Mucosa of descending colon (tissue), 3 donors: ENCODE results near the gene MYH14. TPM values are rescaled to one million over a fixed set of nuclear protein-coding genes. Genes with fewer than 3 reads are reported as not detected.
A peak's percentile ranks its signal among the peaks of the same experiment; 100 is the strongest.

ENCODE experiments used
- ATAC-seq: fragments of 200-7000 bp; cut with Tn5 transposase; one replicate; pipeline ENCODE4 v1.9.1; 2020; ENCODE audit warnings: mild to moderate bottlenecking, moderate library complexity
- DNase-seq, 3 donors: peaks; one replicate each; pipeline ENCODE4 v3.0.0-alpha.2; 2020
- H3K36me3 ChIP-seq: fragments of 200-600 bp; one replicate; pipeline ENCODE4 v1.8.0; 2021; ENCODE audit warnings: low read depth, mild to moderate bottlenecking
- H3K4me1 ChIP-seq: fragments of 200-600 bp; one replicate; pipeline ENCODE4 v1.8.0; 2021; ENCODE audit warnings: low read depth, mild to moderate bottlenecking
- H3K4me3 ChIP-seq: fragments of 200-600 bp; one replicate; pipeline ENCODE4 v1.8.0; 2021; ENCODE audit warnings: mild to moderate bottlenecking
- H3K9me3 ChIP-seq: fragments of 200-600 bp; one replicate; pipeline ENCODE4 v1.8.0; 2021; ENCODE audit warnings: mild to moderate bottlenecking
- CTCF ChIP-seq: fragments of 200-600 bp; IDR thresholded peaks from one replicate; pipeline ENCODE4 v1.8.0; 2022; ENCODE audit warnings: antibody characterized with exemption, mild to moderate bottlenecking
- intact Hi-C, 2 donors: fragments of 100-400 bp; cut with DNase I in 1 of 2; cut with micrococcal nuclease in 1 of 2; formaldehyde crosslinking; loops; one replicate each; pipeline versions ENCODE4 v1.11.0 to v1.11.1; 2022; cut with DNase I, micrococcal nuclease
- total RNA-seq, 3 donors: library from RNA; stranded (reverse); fragmentation: NEBNext Ultra II Directional in 2 of 3; extraction: Animal tissue kit (Norgen Biotek cat#: 25700) in 2 of 3; gene quantifications; one replicate each; pipeline versions ENCODE4 v1.2.1 to v1.2.4, GENCODE V29; 2021 to 2023
- donor health status: DM: no; HTN: no; CAD: no; lungs with moderate emphysema.
- donor health status: DM: no; HTN: no; CAD: no.
- donor health status: DM: no; HTN: yes; CAD: no.

The MYH14 gene
- total RNA-seq, 3 donors from 2014 or later = 268 to 606 (median 586) TPM

GRCh38 chr19:50275577-50276368 lies 72.4 kb downstream of the MYH14 start:
- no peak for TF ChIP-seq CTCF
- H3K4me1 ChIP-seq = no peaks in the 10 kb centered on the region
- no peaks in the 10 kb centered on the region for H3K9me3 ChIP-seq
- no peak for DNase-seq
- intact Hi-C loops = no loop called here
- no peak overlapping the region for H3K4me3 ChIP-seq
- no peak for ATAC-seq
- H3K36me3 ChIP-seq = peaks cover 3% of the 10 kb centered on the region

- DNase-seq = no peak
- H3K4me1 ChIP-seq = no peaks in the 10 kb centered on the region
- H3K9me3 ChIP-seq = no peaks in the 10 kb centered on the region
- no peak for ATAC-seq
- peaks cover 3% of the 10 kb centered on the region for H3K36me3 ChIP-seq
- no peak for TF ChIP-seq CTCF
- H3K4me3 ChIP-seq = no peak overlapping the region
- intact Hi-C loops = no loop called here
These were observed 73.1 kb downstream of the MYH14 start for GRCh38 chr19:50276370-50277063.

GRCh38 chr19:50277966-50278580 lies 74.7 kb downstream of the MYH14 start:
- Histone ChIP-seq H3K9me3 (no peaks in the 10 kb centered on the region), H3K4me1 (no peaks in the 10 kb centered on the region), H3K4me3 (no peak overlapping the region), H3K36me3 (peaks cover 6% of the 10 kb centered on the region)
- intact Hi-C loops = no loop called here
- TF ChIP-seq CTCF = no peak
- no peak for DNase-seq
- no peak for ATAC-seq

GRCh38 chr19:50280074-50280473 lies 76.7 kb downstream of the MYH14 start:
- Histone ChIP-seq H3K4me1 (no peaks in the 10 kb centered on the region), H3K9me3 (no peaks in the 10 kb centered on the region), H3K4me3 (no peak overlapping the region), H3K36me3 (peaks cover 6% of the 10 kb centered on the region)
- ATAC-seq (peak; percentile 5), DNase-seq (no peak)
- intact Hi-C loops = no loop called here
- no peak for TF ChIP-seq CTCF

- no peak for TF ChIP-seq CTCF
- ATAC-seq (no peak), DNase-seq (no peak)
- Histone ChIP-seq H3K4me3 (no peak overlapping the region), H3K36me3 (peaks cover 6% of the 10 kb centered on the region), H3K4me1 (no peaks in the 10 kb centered on the region), H3K9me3 (no peaks in the 10 kb centered on the region)
- intact Hi-C loops = no loop called here
These were observed 77.6 kb downstream of the MYH14 start for GRCh38 chr19:50280983-50281382.
